PC-9 (cell line): ENCODE results near the gene SEMA7A. TPM values are rescaled to one million over a fixed set of nuclear protein-coding genes. Genes with fewer than 3 reads are reported as not detected.

Experiments
- BruUV-seq: library from RNA; stranded (reverse); fragments of 400-500 nt; replicated peaks from 2 replicates; lab custom pipeline; 2021; lab: Mats Ljungman, UMichigan
- CTCF ChIA-PET: fragments of 300-600 bp; sonication (Branson Sonifier 250); formaldehyde crosslinking; loops from one replicate; lab custom pipeline; 2022; ENCODE audit warnings: antibody characterized with exemption; lab: Charles Lee
- POLR2A ChIA-PET: fragments of 300-600 bp; sonication (Branson Sonifier 250); formaldehyde crosslinking; loops from one replicate; lab custom pipeline; 2022; ENCODE audit warnings: antibody characterized with exemption; ENCODE audit not compliant: unreplicated experiment; lab: Charles Lee
- DNase-seq, 2 experiments: peaks; one replicate each; pipeline versions ENCODE4 v3.0.0 to v3.0.0-alpha.2; 2015 to 2022; ENCODE audit warnings: mixed read lengths in 1 of 2
- H2AFZ ChIP-seq: fragments of 200-600 bp; sonication (generic); 2 replicates; pipeline ENCODE4 v1.8.1; 2017; ENCODE audit warnings: antibody characterized with exemption
- H3F3A ChIP-seq: fragments of 200-600 bp; sonication (generic); 2 replicates; pipeline ENCODE4 v1.8.1; 2017; ENCODE audit warnings: antibody characterized with exemption, mild to moderate bottlenecking, low read depth; ENCODE audit not compliant: insufficient read depth
- H3K27ac ChIP-seq: fragments of 200-600 bp; sonication (generic); 2 replicates; pipeline ENCODE4 v1.6.1; 2016; ENCODE audit warnings: mixed run types
- H3K27me3 ChIP-seq: fragments of 200-600 bp; sonication (generic); 2 replicates; pipeline ENCODE4 v1.6.1; 2016; ENCODE audit warnings: low read depth, mixed run types; ENCODE audit not compliant: insufficient read depth
- H3K36me3 ChIP-seq: fragments of 200-600 bp; sonication (generic); 2 replicates; pipeline ENCODE4 v1.6.1; 2016; ENCODE audit warnings: low read depth, mixed run types
- H3K4me1 ChIP-seq: fragments of 200-600 bp; sonication (generic); replicated peaks from 2 replicates; pipeline ENCODE4 v1.6.1; 2016; ENCODE audit warnings: mixed run types; ENCODE audit not compliant: insufficient read depth
- H3K4me2 ChIP-seq: fragments of 200-600 bp; sonication (generic); 2 replicates; pipeline ENCODE4 v1.6.1; 2017; ENCODE audit warnings: mixed run types
- H3K4me3 ChIP-seq: fragments of 200-600 bp; sonication (generic); 2 replicates; pipeline ENCODE4 v1.6.1; 2016; ENCODE audit warnings: mixed run types
- H3K79me2 ChIP-seq: fragments of 200-600 bp; sonication (generic); 2 replicates; pipeline ENCODE4 v1.6.1; 2017; ENCODE audit warnings: low read depth, mixed run types
- H3K9me2 ChIP-seq: fragments of 200-600 bp; sonication (generic); 2 replicates; pipeline ENCODE4 v1.8.1; 2017; ENCODE audit warnings: mild to moderate bottlenecking; ENCODE audit not compliant: insufficient read depth
- H3K9me3 ChIP-seq: fragments of 200-600 bp; sonication (generic); 2 replicates; pipeline ENCODE4 v1.8.1; 2016; ENCODE audit warnings: low read depth; ENCODE audit not compliant: insufficient read depth
- H4K20me1 ChIP-seq: fragments of 200-600 bp; sonication (generic); 2 replicates; pipeline ENCODE4 v1.8.1; 2017; ENCODE audit not compliant: insufficient read depth
- EZH2 ChIP-seq: fragments of 200-600 bp; sonication (generic); IDR thresholded peaks from 2 replicates; pipeline ENCODE4 v1.8.0; 2017; ENCODE audit warnings: antibody characterized with exemption, low read depth
- intact Hi-C: fragments of 100-400 bp; cut with micrococcal nuclease; formaldehyde crosslinking; loops from one replicate; pipeline ENCODE4 v1.10.0; 2022; ENCODE audit not compliant: unreplicated experiment
- total RNA-seq: library from RNA; stranded (reverse); gene quantifications from 2 replicates; pipeline ENCODE4 v1.2.3, GENCODE V29; 2021
- TF ChIP-seq, protein P1 (sequence below): fragments of 200-600 bp; sonication (generic); conservative IDR thresholded peaks from 2 replicates; pipeline ENCODE4 v1.6.1; 2017; ENCODE audit warnings: mixed run types, antibody characterized with exemption, mild to moderate bottlenecking, moderate library complexity

The SEMA7A gene
- total RNA-seq, 1 experiment from 2014 or later = 8.3 TPM

DNA sequence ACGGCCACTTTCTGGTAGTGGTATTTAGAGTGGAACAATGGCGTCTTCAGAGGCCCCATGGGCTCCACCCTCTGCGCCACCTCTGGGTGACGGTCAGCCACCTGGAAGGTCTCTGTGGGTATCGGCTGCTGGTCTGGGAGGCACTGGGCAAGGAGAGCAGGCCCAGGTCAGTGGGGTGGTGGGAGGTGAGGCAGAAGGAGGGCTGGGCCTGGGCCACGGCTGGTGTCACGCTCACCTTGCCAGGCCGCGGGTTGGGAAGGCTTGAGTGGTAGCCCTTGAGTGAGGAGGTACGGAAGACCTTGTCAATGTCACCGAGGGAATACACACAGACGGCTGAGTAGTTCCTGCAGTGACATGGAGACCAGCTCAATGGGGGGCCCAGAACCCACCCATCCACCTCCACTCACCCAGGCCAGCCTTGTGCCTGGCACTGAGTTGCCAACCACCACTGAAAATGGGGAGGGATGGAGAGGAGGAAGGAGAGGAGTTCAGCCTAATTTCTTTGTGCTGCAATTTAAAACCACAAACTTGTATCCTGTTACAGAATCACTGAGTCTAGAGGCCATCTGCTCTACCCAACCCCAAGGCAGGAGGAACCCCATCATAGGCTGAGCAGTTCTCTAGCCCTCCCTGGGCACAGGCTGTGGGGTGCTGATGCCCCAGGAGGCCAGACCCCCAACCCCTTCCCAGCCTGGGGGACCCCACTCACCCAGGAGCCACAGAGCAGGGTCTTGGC lies 19.0 kb downstream of the SEMA7A start:
- Histone ChIP-seq H3K4me3 (no peak overlapping the region), H3K9me2 (no peaks in the 10 kb centered on the region), H3K9me3 (no peaks in the 10 kb centered on the region), H3K79me2 (peaks cover 13% of the 10 kb centered on the region), H4K20me1 (no peaks in the 10 kb centered on the region), H3F3A (peaks cover 2% of the 10 kb centered on the region; the same call in 1 of the 2 replicates), H3K4me2 (no peak overlapping the region), H3K27me3 (no peaks in the 10 kb centered on the region), H2AFZ (no peak overlapping the region), H3K27ac (no peak overlapping the region), H3K4me1 (peaks cover 7% of the 10 kb centered on the region), H3K36me3 (no peaks in the 10 kb centered on the region)
- CTCF ChIA-PET = no interaction called here
- BruUV-seq = no TSS peak
- DNase-seq = no peak
- TF ChIP-seq, protein P1, sequence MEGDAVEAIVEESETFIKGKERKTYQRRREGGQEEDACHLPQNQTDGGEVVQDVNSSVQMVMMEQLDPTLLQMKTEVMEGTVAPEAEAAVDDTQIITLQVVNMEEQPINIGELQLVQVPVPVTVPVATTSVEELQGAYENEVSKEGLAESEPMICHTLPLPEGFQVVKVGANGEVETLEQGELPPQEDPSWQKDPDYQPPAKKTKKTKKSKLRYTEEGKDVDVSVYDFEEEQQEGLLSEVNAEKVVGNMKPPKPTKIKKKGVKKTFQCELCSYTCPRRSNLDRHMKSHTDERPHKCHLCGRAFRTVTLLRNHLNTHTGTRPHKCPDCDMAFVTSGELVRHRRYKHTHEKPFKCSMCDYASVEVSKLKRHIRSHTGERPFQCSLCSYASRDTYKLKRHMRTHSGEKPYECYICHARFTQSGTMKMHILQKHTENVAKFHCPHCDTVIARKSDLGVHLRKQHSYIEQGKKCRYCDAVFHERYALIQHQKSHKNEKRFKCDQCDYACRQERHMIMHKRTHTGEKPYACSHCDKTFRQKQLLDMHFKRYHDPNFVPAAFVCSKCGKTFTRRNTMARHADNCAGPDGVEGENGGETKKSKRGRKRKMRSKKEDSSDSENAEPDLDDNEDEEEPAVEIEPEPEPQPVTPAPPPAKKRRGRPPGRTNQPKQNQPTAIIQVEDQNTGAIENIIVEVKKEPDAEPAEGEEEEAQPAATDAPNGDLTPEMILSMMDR = no peak
- TF ChIP-seq EZH2 = no peak
- POLR2A ChIA-PET = no interaction called here
- intact Hi-C loops = no loop called here

- Histone ChIP-seq H3K9me2 (no peaks in the 10 kb centered on the region), H3K79me2 (peaks cover 10% of the 10 kb centered on the region), H4K20me1 (no peaks in the 10 kb centered on the region), H3F3A (no peaks in the 10 kb centered on the region), H3K4me2 (no peak overlapping the region), H3K4me1 (0 out of 2 replicates have a peak, but pooled peaks cover under 1% of the 10 kb centered on the region), H3K36me3 (no peaks in the 10 kb centered on the region), H3K9me3 (no peaks in the 10 kb centered on the region), H2AFZ (no peak overlapping the region), H3K4me3 (no peak overlapping the region), H3K27ac (no peak overlapping the region), H3K27me3 (no peaks in the 10 kb centered on the region)
- TF ChIP-seq EZH2 = no peak
- TF ChIP-seq, protein P1 = no peak
- BruUV-seq = no TSS peak
- ChIA-PET CTCF (no interaction called here), POLR2A (no interaction called here)
- intact Hi-C loops = no loop called here
- DNase-seq = no peak
Observed at GRCh38 chr15:74414081-74414580, 19.6 kb downstream of the SEMA7A start.

- ChIA-PET POLR2A (no interaction called here), CTCF (no interaction called here)
- intact Hi-C loops = no loop called here
- peaks cover 4% of the 10 kb centered on the region; the same call in 1 of the 2 replicates for H3K79me2 ChIP-seq
- H3K4me3 ChIP-seq = no peak overlapping the region
- TF ChIP-seq, protein P1 = no peak
- TF ChIP-seq EZH2 = no peak
- no peak overlapping the region for H2AFZ ChIP-seq
- H3K27ac ChIP-seq = no peak overlapping the region
- no peak overlapping the region for H3K4me2 ChIP-seq
- no TSS peak for BruUV-seq
- no peaks in the 10 kb centered on the region for H3K4me1 ChIP-seq
- no peaks in the 10 kb centered on the region for H4K20me1 ChIP-seq
- no peak for DNase-seq
- no peaks in the 10 kb centered on the region for H3K27me3 ChIP-seq
- H3K36me3 ChIP-seq = no peaks in the 10 kb centered on the region
- H3K9me2 ChIP-seq = no peaks in the 10 kb centered on the region
- no peaks in the 10 kb centered on the region for H3F3A ChIP-seq
- no peaks in the 10 kb centered on the region for H3K9me3 ChIP-seq
Observed at GRCh38 chr15:74413350-74414080, 20.2 kb downstream of the SEMA7A start.
